K562 (cell line): ENCODE data around the gene TRMT10B. TPM values are rescaled to one million over a fixed set of nuclear protein-coding genes. Genes with fewer than 3 reads are reported as not detected.
A peak's percentile ranks its signal among the peaks of the same experiment; 100 is the strongest.

Experiments
- ATAC-seq: fragments of 200-7000 bp; cut with Tn5 transposase; 3 replicates; pipeline ENCODE4 v1.9.1; 2020; ENCODE audit warnings: moderate library complexity
- BruUV-seq: library from RNA; stranded (reverse); fragments of 400-500 nt; replicated peaks from 2 replicates; lab custom pipeline; 2021; lab: Mats Ljungman, UMichigan
- CTCF ChIA-PET: fragments of 300-600 bp; formaldehyde crosslinking; extraction: SDS; loops from one replicate; lab custom pipeline; 2021; ENCODE audit warnings: low intra/inter-chr PET ratio; lab: Yijun Ruan, JAX
- POLR2A ChIA-PET: fragments of 300-600, 350-650 bp; sonication (Branson Sonifier 250); formaldehyde crosslinking; extraction: SDS; loops from one replicate; lab custom pipeline; 2021; ENCODE audit warnings: antibody characterized with exemption, inconsistent platforms; lab: Yijun Ruan, JAX
- DNase-seq, 4 experiments: peaks; one replicate each; pipeline versions ENCODE4 v3.0.0 to v3.0.0-alpha.2; 2011 to 2018; ENCODE audit warnings: low spot score in 3 of 4, mixed read lengths in 3 of 4; ENCODE audit errors: extremely low read depth in 1 of 4
- FAIRE-seq: peaks from 2 replicates; lab custom pipeline; 2011; peaks lifted over from hg19 to GRCh38; lab: Jason Lieb, UNC
- H2AFZ ChIP-seq: 2 replicates; pipeline ENCODE4 v1.6.0; 2011; ENCODE audit warnings: low read depth, low read length, control low read depth, inconsistent platforms
- H3K27ac ChIP-seq: fragments of 200-600 bp; 3 replicates; pipeline ENCODE4 v1.8.0; 2011; ENCODE audit warnings: low read depth, mild to moderate bottlenecking, control low read depth, inconsistent platforms, low read length, moderate library complexity, mixed read lengths; ENCODE audit errors: extremely low read depth
- H3K27me3 ChIP-seq, 2 experiments: fragments of 300-600 bp in 1 of 2; 2 replicates in 1 of 2; 3 replicates in 1 of 2; pipeline versions ENCODE4 v1.6.0 to v1.8.0; 2011; ENCODE audit warnings: inconsistent platforms in 2 of 2, low read length in 2 of 2, mild to moderate bottlenecking in 1 of 2, mixed read lengths in 1 of 2, moderate library complexity in 1 of 2; ENCODE audit not compliant: control insufficient read depth in 2 of 2, insufficient read depth in 2 of 2
- H3K36me3 ChIP-seq: fragments of 300-600 bp; 3 replicates; pipeline ENCODE4 v1.8.0; 2011; ENCODE audit warnings: mild to moderate bottlenecking, low read length, inconsistent platforms; ENCODE audit not compliant: control insufficient read depth, insufficient read depth
- H3K4me1 ChIP-seq, 2 experiments: fragments of 200-600 bp in 1 of 2; replicated peaks in 1 of 2; 2 replicates in 1 of 2; 3 replicates in 1 of 2; pipeline versions ENCODE4 v1.5.1 to v1.8.0; 2011; ENCODE audit warnings: inconsistent platforms in 2 of 2, low read length in 2 of 2, mild to moderate bottlenecking in 1 of 2, mixed read lengths in 1 of 2, moderate library complexity in 1 of 2; ENCODE audit not compliant: control insufficient read depth in 2 of 2, insufficient read depth in 2 of 2
- H3K4me2 ChIP-seq: 2 replicates; pipeline ENCODE4 v1.6.1; 2011; ENCODE audit warnings: low read length, control low read depth, inconsistent platforms, mixed read lengths; ENCODE audit not compliant: insufficient read depth
- H3K4me3 ChIP-seq: fragments of 200-600 bp; sonication (generic), shearing (Covaris generic); 2 replicates; pipeline ENCODE4 v1.5.1; 2016; ENCODE audit warnings: control low read depth, inconsistent platforms
- H3K79me2 ChIP-seq: fragments of 200-600 bp; 3 replicates; pipeline ENCODE4 v1.8.0; 2011; ENCODE audit warnings: low read length, inconsistent platforms; ENCODE audit not compliant: control insufficient read depth, insufficient read depth
- H3K9ac ChIP-seq, 2 experiments: 2 replicates each; pipeline versions ENCODE4 v1.6.0 to v1.6.1; 2011; ENCODE audit warnings: low read depth in 2 of 2, low read length in 2 of 2, control low read depth in 1 of 2, inconsistent platforms in 1 of 2, mild to moderate bottlenecking in 1 of 2, mixed read lengths in 1 of 2; ENCODE audit not compliant: insufficient read depth in 1 of 2
- H3K9me1 ChIP-seq: one replicate; pipeline ENCODE4 v1.6.0; 2011; ENCODE audit warnings: inconsistent platforms, mild to moderate bottlenecking, low read length, moderate library complexity; ENCODE audit not compliant: control insufficient read depth, insufficient read depth
- H3K9me3 ChIP-seq: replicated peaks from 2 replicates; pipeline ENCODE4 v1.5.1; 2011; ENCODE audit warnings: low read depth, low read length, inconsistent platforms; ENCODE audit not compliant: control insufficient read depth, insufficient read depth
- H4K20me1 ChIP-seq: replicated peaks from 2 replicates; pipeline ENCODE4 v1.6.1; 2011; ENCODE audit warnings: low read length, inconsistent platforms, mixed read lengths; ENCODE audit not compliant: control insufficient read depth, insufficient read depth
- C11orf30 ChIP-seq: fragments of 450-650 bp; IDR thresholded peaks from 2 replicates; pipeline ENCODE4 v1.6.1; 2016; ENCODE audit warnings: low read depth, mild to moderate bottlenecking
- DACH1 ChIP-seq: fragments of 450-650 bp; IDR thresholded peaks from 2 replicates; pipeline ENCODE4 v1.6.1; 2018; ENCODE audit not compliant: partially characterized antibody
- EZH2 ChIP-seq: IDR thresholded peaks from 2 replicates; pipeline ENCODE4 v1.6.1; 2012; ENCODE audit warnings: low read depth, mild to moderate bottlenecking, inconsistent platforms, low read length, borderline replicate concordance
- HDAC1 ChIP-seq, 2 experiments: fragments of 450-650 bp; IDR thresholded peaks; 2 replicates each; pipeline ENCODE4 v1.6.1; 2016 to 2017; ENCODE audit warnings: inconsistent platforms in 1 of 2, mild to moderate bottlenecking in 1 of 2, moderate library complexity in 1 of 2
- KLF1 ChIP-seq: fragments of 450-650 bp; IDR thresholded peaks from 2 replicates; pipeline ENCODE4 v1.6.1; 2016; ENCODE audit warnings: missing genetic modification characterization, missing compliant biosample characterization
- NR2C2 ChIP-seq, 2 experiments: fragments of 200-800 bp in 1 of 2; sonication (Bioruptor generic) in 1 of 2; sonication (generic) in 1 of 2; formaldehyde crosslinking in 1 of 2; IDR thresholded peaks; 2 replicates each; pipeline versions ENCODE4 v1.6.1 to v1.8.0; 2016 to 2022; ENCODE audit warnings: mild to moderate bottlenecking in 1 of 2, missing compliant biosample characterization in 1 of 2, missing genetic modification characterization in 1 of 2, missing genetic modification reagents in 1 of 2
- RBM39 ChIP-seq: fragments of 200-400 bp; formaldehyde crosslinking; optimal IDR thresholded peaks from 2 replicates; pipeline ENCODE3; 2018; ENCODE audit warnings: low read depth, low read length
- RUNX1 ChIP-seq: sonication (generic); IDR thresholded peaks from 2 replicates; pipeline ENCODE4 v1.6.1; 2016; ENCODE audit warnings: antibody characterized with exemption, low read depth
- SIRT6 ChIP-seq: IDR thresholded peaks from one replicate; pipeline ENCODE4 v1.6.1; 2012; ENCODE audit warnings: low read depth, mild to moderate bottlenecking, control low read depth, inconsistent platforms, low read length, moderate library complexity
- TFAM ChIP-seq: fragments of 250-450 bp; sonication (Bioruptor Pico); conservative IDR thresholded peaks from 2 replicates; pipeline ENCODE4 v1.5.0; 2021; ENCODE audit warnings: mild to moderate bottlenecking, moderate library complexity
- ZNF239 ChIP-seq: fragments of 250-450 bp; sonication (Bioruptor Pico); IDR thresholded peaks from 2 replicates; pipeline ENCODE4 v1.4.0; 2020; ENCODE audit warnings: mild to moderate bottlenecking
- ZNF3 ChIP-seq: fragments of 250-450 bp; sonication (Bioruptor Pico); IDR thresholded peaks from 2 replicates; pipeline ENCODE4 v1.5.0; 2021; ENCODE audit warnings: mild to moderate bottlenecking, moderate library complexity
- ZNF75A ChIP-seq: fragments of 450-650 bp; formaldehyde crosslinking; IDR thresholded peaks from 2 replicates; pipeline ENCODE4 v1.4.0; 2020; ENCODE audit warnings: mild to moderate bottlenecking
- ZNF76 ChIP-seq: fragments of 250-450 bp; sonication (Bioruptor Pico); IDR thresholded peaks from 2 replicates; pipeline ENCODE4 v1.4.0; 2020; ENCODE audit warnings: mild to moderate bottlenecking, moderate library complexity, borderline replicate concordance
- WGBS: fragments of 100-300 bp; shearing (Covaris generic); methylation state at CpG from one replicate; pipeline ENCODE4 v1.1.6; 2016; ENCODE audit warnings: low coverage, mixed read lengths; ENCODE audit not compliant: insufficient coverage; ENCODE audit errors: missing lambda C conversion rate; 5-methylcytosine and 5-hydroxymethylcytosine counted together
- in situ Hi-C: fragments of 300-500 bp; cut with MboI; formaldehyde crosslinking; loops from 4 replicates; pipeline ENCODE4 v1.15.0; 2018; ENCODE audit warnings: inconsistent platforms, mixed read lengths
- intact Hi-C: fragments of 100-400 bp; cut with micrococcal nuclease; formaldehyde crosslinking; loops from 2 replicates; pipeline ENCODE4 v1.14.2; 2022
- polyA plus RNA-seq, 8 experiments: library from polyadenylated mRNA; depleted of rRNA in 4 of 8; stranded (reverse) in 5 of 8; unstranded in 3 of 8; fragments of >200 nt; fragmentation: Nextera tagmentation in 2 of 8; fragmentation: Illumina TruSeq in 1 of 8; extraction: Ambion mirVana in 2 of 8; extraction: Trizol in 1 of 8; gene quantifications; 2 replicates each; pipeline versions ENCODE4 v1.2.1 to v1.2.3, GENCODE V29; 2011 to 2014; ENCODE audit warnings: inconsistent platforms in 1 of 8, missing spikeins in 1 of 8
- total RNA-seq, 7 experiments: library from RNA; depleted of rRNA in 6 of 7; stranded (reverse); fragments of >200 nt in 6 of 7; fragmentation: Illumina TruSeq in 2 of 7; extraction: Trizol in 2 of 7; gene quantifications; 2 replicates each; pipeline versions ENCODE4 v1.2.1 to v1.2.3, GENCODE V29; 2011 to 2021; ENCODE audit warnings: low replicate concordance in 1 of 7
- TF ChIP-seq, protein P1 (sequence below), 2 experiments: fragments of 450-650 bp; IDR thresholded peaks; 2 replicates each; pipeline ENCODE4 v1.6.1; 2018; ENCODE audit warnings: mild to moderate bottlenecking in 2 of 2, low read depth in 1 of 2; ENCODE audit not compliant: partially characterized antibody in 2 of 2
- TF ChIP-seq, protein P2 (sequence below): sonication (generic); formaldehyde crosslinking; IDR thresholded peaks from 2 replicates; pipeline ENCODE4 v1.8.0; 2022; ENCODE audit warnings: missing genetic modification reagents, mild to moderate bottlenecking, moderate library complexity, borderline replicate concordance

Gene TRMT10B
- total and polyA plus RNA-seq, 9 of the 15 experiments (the other 6 are each of a cell fraction or from before 2014, with no cell fraction given) = 2.9 to 13.4 (median 7.0) TPM

DNA sequence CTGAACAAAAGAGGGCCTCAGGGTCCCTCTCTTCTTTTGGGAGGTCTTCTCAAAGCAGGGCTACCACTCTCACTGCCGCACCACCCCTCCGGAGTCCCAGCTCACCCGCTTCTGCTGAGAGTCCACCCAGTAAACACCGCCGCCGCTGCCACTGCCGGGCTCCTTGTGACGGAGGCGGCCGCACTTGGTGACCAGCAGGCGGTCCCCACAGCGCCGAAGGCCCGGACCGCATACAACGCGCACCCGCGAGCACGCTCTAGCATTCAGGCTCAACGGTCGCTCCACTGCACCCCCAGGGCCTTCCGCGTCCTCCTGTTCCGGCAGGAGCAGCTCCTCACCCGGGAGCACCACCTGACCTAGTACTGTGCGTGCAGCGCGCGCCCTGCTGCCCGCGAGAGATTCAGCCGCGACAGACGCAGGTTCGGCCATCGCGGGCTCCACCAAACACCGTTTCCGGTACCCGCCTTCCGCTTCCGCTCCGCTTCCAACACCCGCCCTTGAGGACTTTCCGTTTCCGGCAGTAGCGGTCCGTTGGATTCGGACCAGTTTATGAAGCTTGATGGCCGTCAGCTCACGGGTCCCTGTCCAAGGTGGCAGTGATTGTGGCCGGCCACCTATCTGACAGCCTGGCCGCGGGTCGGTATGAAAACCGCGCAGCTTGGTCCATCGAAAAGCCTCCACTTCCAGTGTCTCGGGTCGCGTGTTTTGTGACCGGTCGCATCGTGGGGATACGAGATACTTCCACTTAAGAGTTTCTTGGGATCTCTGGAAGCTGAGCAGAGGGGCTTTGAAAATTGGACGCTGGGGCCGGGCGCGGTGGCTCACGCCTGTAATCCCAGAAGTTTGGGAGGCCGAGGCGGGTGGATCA, 31.2 kb downstream of the TRMT10B start, which contains the start of gene EXOSC3:
EXOSC3 (minus strand) TSS at position 449 of the 868 bp plus-strand sequence; CDS start at position 429, 20 bp downstream.
- Histone ChIP-seq H2AFZ (peak within 1 kb of the TSS; percentile 99), H4K20me1 (0 out of 2 replicates have a peak, but pooled peaks cover 5% of the 10 kb centered on the region), H3K4me1 (peaks cover 8 to 24% of the 10 kb centered on the region in 2 experiments; a peak in 4 of 5 replicates), H3K4me2 (peak within 1 kb of the TSS; percentile 92), H3K27me3 (no peaks in the 10 kb centered on the region), H3K79me2 (peaks cover 61% of the 10 kb centered on the region), H3K9ac (peak within 1 kb of the TSS; percentile 92 to 97), H3K36me3 (peaks cover 42% of the 10 kb centered on the region), H3K9me3 (no peaks in the 10 kb centered on the region), H3K27ac (peak within 1 kb of the TSS; percentile 91), H3K4me3 (peak within 1 kb of the TSS; percentile 82), H3K9me1 (peaks cover 3% of the 10 kb centered on the region)
- CTCF ChIA-PET = no interaction called here
- peak; percentile 91 for FAIRE-seq
- BruUV-seq = no TSS peak
- WGBS = under 1% methylated on average over 73 of the region's 73 CpGs
- peak; percentile 97 for ATAC-seq
- intact Hi-C loops = loop anchor here (1.0 to 10.0 kb wide), 3 partner anchors 38 to 280 kb away; partner anchors contain the start of genes SHB and TOMM5
- in situ Hi-C loops = loop anchor here (5.0 kb wide), 1 partner anchor 303 kb away; no protein-coding TSS in a partner anchor
- POLR2A ChIA-PET = interaction anchor here (0.5 to 3.5 kb wide), 12 partner anchors 10 to 107 kb away, joined by 3 to 32 read pairs (median 4); partner anchors contain the start of gene DCAF10
- DNase-seq = peak; percentile 88 to 98 (median 90)
- TF ChIP-seq C11orf30 = peak; percentile 99
- peak in 1 of 2 experiments; percentile 95; a peak in 2 of 4 replicates for TF ChIP-seq HDAC1 (IDR thresholded peaks at IDR 0.05)
- peak; percentile 55; the same call in 1 of the 2 replicates for TF ChIP-seq NR2C2 (CRISPR knock-in tag; IDR thresholded peaks at IDR 0.05)
- peak; percentile 83; the same call in 1 of the 2 replicates for TF ChIP-seq NR2C2 (tag; IDR thresholded peaks at IDR 0.05)
- TF ChIP-seq DACH1 = no peak
- no peak for TF ChIP-seq TFAM (CRISPR knock-in tag)
- TF ChIP-seq ZNF239 (CRISPR knock-in tag) = no peak
- TF ChIP-seq, protein P1, sequence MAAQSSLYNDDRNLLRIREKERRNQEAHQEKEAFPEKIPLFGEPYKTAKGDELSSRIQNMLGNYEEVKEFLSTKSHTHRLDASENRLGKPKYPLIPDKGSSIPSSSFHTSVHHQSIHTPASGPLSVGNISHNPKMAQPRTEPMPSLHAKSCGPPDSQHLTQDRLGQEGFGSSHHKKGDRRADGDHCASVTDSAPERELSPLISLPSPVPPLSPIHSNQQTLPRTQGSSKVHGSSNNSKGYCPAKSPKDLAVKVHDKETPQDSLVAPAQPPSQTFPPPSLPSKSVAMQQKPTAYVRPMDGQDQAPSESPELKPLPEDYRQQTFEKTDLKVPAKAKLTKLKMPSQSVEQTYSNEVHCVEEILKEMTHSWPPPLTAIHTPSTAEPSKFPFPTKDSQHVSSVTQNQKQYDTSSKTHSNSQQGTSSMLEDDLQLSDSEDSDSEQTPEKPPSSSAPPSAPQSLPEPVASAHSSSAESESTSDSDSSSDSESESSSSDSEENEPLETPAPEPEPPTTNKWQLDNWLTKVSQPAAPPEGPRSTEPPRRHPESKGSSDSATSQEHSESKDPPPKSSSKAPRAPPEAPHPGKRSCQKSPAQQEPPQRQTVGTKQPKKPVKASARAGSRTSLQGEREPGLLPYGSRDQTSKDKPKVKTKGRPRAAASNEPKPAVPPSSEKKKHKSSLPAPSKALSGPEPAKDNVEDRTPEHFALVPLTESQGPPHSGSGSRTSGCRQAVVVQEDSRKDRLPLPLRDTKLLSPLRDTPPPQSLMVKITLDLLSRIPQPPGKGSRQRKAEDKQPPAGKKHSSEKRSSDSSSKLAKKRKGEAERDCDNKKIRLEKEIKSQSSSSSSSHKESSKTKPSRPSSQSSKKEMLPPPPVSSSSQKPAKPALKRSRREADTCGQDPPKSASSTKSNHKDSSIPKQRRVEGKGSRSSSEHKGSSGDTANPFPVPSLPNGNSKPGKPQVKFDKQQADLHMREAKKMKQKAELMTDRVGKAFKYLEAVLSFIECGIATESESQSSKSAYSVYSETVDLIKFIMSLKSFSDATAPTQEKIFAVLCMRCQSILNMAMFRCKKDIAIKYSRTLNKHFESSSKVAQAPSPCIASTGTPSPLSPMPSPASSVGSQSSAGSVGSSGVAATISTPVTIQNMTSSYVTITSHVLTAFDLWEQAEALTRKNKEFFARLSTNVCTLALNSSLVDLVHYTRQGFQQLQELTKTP (IDR thresholded peaks at IDR 0.05; ENCODE audit: low read depth in 1 of 2, partially characterized antibody in 2 of 2) = peak in 1 of 2 experiments; percentile 79
- no peak for TF ChIP-seq EZH2
- TF ChIP-seq RUNX1 = no peak
- TF ChIP-seq KLF1 (tag) = peak; percentile 79; the same call in 1 of the 2 replicates
- no peak for TF ChIP-seq ZNF3
- TF ChIP-seq ZNF75A (CRISPR knock-in tag) = no peak
- no peak for TF ChIP-seq SIRT6
- no peak for TF ChIP-seq ZNF76 (CRISPR knock-in tag)
- TF ChIP-seq, protein P2, sequence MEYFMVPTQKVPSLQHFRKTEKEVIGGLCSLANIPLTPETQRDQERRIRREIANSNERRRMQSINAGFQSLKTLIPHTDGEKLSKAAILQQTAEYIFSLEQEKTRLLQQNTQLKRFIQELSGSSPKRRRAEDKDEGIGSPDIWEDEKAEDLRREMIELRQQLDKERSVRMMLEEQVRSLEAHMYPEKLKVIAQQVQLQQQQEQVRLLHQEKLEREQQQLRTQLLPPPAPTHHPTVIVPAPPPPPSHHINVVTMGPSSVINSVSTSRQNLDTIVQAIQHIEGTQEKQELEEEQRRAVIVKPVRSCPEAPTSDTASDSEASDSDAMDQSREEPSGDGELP (CRISPR knock-in tag) = peak; percentile 91
- TF ChIP-seq RBM39 = no peak
